ENCODE measurements around the gene RELN. TPM values are rescaled to one million over a fixed set of nuclear protein-coding genes. Genes with fewer than 3 reads are reported as not detected.

The RELN gene
- total RNA-seq: 0.39 and 2.2 TPM in 2 replicates

GRCh38 chr7:103989200-103989784, at the start of gene RELN:
Gene RELN (minus strand): TSS chr7:103989658. CDS start chr7:103989356, 302 bp downstream.

GRCh38 chr7:103446049-103446520, 543.4 kb downstream of the RELN start, which contains the start of gene SLC26A5:
Gene SLC26A5 (minus strand): TSS chr7:103446207. CDS start chr7:103421514, 24,693 bp downstream.

Small RNAs within 50 kb of the gene (small RNA-seq; reads per million reads assigned to genes)
- not detected for gene RF00019

Other genes with a start within 250 kb of the RELN start
- 25.0 and 28.7 TPM in 2 replicates for gene ORC5, start 218.4 kb upstream of the RELN start, total RNA-seq